Activated CD8-positive, alpha-beta memory T cell treated with anti-CD3 and anti-CD28 coated beads, Interleukin-2, amount 50 U/mL, for 24 hours (primary cell): ENCODE results near the gene CORT.

Source experiments
- DNase-seq: peaks from one replicate; pipeline ENCODE4 v3.0.0-alpha.2; 2020; ENCODE audit errors: extremely low read depth

Gene CORT

GRCh38 chr1:10474613-10475507 is 25.0 kb downstream of the CORT start, which contains the start of gene PEX14:
Gene PEX14 (plus strand): TSS chr1:10474950. CDS start chr1:10474967, 17 bp downstream.
- peak; percentile 63 for DNase-seq

DNA sequence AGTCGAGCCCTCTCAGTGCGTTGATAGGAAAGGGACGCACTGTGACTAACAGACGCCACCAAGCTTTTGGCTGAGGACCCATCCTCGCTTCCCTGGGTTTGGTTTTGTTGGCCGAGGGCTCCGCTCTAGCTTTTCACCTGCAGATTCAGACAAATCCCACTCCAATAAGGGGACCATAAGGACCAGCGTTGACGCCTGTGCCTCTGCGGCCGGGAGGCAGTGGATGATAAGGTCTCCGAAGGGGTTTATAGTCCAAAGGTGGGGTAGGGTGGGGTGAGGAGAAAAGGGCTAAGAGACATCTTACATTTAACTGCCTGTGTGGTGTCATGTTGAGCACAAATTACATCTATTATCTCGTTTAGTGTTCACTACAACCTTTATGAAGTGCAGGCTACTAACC is 25.7 kb downstream of the CORT start:
- no peak for DNase-seq

DNA sequence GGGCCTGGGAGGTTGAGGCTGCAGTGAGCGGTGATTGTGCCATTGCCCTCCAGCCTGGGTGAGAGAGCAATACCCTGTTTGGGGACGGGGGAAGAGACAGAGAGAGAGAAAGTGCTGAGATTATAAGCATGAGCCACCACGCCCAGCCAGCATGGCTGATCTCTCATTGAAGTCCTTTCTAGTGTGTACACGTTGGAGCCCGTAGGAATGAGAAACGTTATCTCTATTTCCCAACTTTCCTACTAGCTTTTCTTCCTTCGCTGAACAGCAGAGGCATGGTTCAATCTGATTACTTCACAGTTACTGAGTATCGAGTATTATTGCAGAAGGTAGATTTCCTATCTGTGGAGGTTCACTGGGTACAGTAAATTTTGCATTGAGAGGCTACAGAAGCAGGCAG is 29.5 kb downstream of the CORT start:
- DNase-seq = no peak

DNA sequence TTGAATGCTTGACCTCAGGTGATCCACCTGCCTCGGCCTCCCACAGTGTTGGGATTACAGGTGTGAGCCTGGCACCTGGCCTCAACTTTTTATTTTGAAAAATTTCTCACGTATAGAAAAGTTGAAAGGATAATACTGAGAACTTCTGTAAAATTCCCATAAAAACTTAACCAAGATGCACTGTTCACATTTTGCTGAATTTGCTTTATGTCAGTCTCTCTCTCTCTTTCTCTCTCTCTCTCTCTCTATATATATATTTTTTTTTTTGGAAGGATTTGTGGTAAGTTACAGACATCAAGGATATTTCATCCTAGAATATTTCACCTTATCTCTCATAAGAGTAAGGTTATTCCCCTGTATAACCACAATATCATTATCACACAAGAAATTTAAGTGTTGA is 30.8 kb downstream of the CORT start:
- no peak for DNase-seq

DNA sequence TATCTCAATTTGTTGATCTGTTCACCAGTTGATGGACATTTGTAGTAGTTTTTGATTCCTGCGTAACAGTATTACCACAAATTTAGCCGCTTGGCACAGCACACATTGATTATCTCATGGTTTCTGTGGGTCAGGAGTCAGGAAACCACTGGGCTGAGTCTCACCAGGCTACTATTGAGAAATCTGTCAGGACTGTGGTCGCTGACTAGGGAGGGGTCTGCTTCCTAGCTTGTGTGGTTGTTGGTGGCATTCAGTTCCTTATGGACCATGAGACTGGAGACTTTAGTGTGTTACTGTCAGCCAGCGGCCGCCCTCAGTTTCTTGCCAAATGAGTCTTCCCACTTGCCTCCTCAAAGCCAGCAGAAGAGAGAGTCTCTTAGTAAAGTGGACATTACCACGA is 34.7 kb downstream of the CORT start:
- DNase-seq = no peak

DNA sequence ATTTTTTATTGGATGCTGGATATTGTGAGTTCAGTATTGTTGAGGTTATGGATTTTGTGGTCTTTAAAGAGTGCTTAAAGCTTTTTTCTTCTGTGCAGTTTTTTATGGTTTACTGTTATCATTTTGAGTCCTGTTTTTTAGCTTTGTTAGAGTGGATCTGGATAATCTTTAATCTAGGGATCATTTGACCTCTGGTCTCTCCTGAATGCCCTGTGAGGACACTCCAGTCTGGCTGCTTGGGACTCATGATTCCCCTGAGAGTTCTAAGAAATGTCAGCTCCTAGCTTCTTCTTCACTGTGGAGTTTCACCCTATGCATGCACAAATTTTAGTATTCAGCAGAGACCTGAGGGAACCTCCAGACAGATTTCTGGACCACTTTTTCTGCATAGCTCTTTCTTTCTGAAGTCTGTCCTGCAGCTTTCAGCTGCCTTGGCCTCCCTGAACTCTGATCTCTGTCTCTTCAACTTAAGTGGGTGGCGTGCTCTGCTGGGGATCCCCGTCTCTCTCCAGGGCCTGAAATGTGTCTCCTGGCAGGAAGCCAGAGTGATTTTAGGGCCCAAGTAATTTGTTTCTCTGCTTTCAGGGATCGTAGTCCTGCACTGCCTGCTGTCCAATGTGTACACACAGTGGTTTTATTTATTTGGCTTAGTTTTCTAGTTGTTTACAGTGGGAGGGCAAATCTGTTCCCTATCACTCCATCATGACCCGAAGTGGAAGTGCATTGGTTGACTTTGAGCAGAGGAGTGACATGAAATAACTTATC is 39.6 kb downstream of the CORT start:
- no peak for DNase-seq

- no peak for DNase-seq
These were observed 40.6 kb downstream of the CORT start for GRCh38 chr1:10490286-10490970.

- DNase-seq = no peak
These were observed 44.6 kb downstream of the CORT start for GRCh38 chr1:10494418-10494753.

GRCh38 chr1:10494754-10495474 is 45.1 kb downstream of the CORT start:
- DNase-seq = peak; percentile 51

GRCh38 chr1:10495475-10495817 is 45.6 kb downstream of the CORT start:
- no peak for DNase-seq

GRCh38 chr1:10495952-10496351 is 46.1 kb downstream of the CORT start:
- no peak for DNase-seq

- no peak for DNase-seq
These were observed 47.3 kb downstream of the CORT start for GRCh38 chr1:10497109-10497508.

DNA sequence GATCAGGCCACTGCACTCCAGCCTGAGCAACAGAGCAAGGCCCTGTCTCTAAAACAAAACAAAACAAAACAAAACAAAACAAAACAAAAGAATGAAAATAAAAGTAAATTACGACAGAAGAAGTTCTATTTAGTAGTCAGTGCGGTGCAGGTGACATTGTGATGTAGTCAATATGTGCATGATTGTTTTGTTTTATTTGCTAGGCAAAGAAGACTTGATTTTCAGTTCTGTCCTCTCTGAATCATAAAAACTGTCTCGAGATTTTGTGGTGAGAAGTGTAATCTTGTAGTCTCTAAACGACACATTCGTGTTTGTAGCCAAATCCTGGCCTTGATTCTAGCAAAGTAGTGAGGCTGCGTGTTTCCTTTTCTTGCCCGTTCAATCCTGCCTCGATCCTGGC is 48.4 kb downstream of the CORT start:
- no peak for DNase-seq
